GM12875 (cell line): ENCODE results near the gene OR4C5.
"Not testable (repeated sequence)": the region's sequence is repeated elsewhere in the genome, so short reads cannot be mapped to it uniquely, and the experiment has no call there.

Experiments used
- H3K4me3 ChIP-seq: one replicate; pipeline ENCODE4 v1.5.1; 2011; ENCODE audit warnings: low read depth, low read length, control low read depth
- TF ChIP-seq, protein P1 (sequence below): IDR thresholded peaks from 2 replicates; pipeline ENCODE4 v1.5.1; 2011; ENCODE audit warnings: low read depth, mild to moderate bottlenecking, control low read depth, inconsistent platforms, low read length, moderate library complexity, borderline replicate concordance; ENCODE audit not compliant: insufficient read depth

OR4C5 gene

DNA sequence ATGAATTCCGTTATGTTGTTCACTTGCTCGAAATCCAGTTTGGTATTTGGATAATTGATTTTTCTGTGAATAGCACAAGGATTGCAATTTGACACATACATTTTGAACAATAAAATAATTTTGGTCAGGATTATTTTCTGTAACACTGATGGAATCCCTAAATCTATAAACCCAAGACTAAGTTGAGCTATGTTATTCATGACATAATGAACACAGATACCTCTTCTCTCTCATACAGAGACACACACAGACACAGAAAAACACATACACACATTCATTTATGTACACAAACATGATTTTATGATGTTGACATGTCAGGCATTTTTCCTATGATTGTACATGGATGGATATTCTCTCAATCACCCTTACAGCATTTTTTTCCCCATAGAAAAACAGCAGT, at the start of gene OR4C5:
TSS of gene OR4C5 (minus strand) at position 101 of the 400 bp plus-strand sequence. CDS start at position 101, 0 bp downstream.
- TF ChIP-seq, protein P1, sequence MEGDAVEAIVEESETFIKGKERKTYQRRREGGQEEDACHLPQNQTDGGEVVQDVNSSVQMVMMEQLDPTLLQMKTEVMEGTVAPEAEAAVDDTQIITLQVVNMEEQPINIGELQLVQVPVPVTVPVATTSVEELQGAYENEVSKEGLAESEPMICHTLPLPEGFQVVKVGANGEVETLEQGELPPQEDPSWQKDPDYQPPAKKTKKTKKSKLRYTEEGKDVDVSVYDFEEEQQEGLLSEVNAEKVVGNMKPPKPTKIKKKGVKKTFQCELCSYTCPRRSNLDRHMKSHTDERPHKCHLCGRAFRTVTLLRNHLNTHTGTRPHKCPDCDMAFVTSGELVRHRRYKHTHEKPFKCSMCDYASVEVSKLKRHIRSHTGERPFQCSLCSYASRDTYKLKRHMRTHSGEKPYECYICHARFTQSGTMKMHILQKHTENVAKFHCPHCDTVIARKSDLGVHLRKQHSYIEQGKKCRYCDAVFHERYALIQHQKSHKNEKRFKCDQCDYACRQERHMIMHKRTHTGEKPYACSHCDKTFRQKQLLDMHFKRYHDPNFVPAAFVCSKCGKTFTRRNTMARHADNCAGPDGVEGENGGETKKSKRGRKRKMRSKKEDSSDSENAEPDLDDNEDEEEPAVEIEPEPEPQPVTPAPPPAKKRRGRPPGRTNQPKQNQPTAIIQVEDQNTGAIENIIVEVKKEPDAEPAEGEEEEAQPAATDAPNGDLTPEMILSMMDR, result no peak
- no peak within 1 kb of the TSS for H3K4me3 ChIP-seq

DNA sequence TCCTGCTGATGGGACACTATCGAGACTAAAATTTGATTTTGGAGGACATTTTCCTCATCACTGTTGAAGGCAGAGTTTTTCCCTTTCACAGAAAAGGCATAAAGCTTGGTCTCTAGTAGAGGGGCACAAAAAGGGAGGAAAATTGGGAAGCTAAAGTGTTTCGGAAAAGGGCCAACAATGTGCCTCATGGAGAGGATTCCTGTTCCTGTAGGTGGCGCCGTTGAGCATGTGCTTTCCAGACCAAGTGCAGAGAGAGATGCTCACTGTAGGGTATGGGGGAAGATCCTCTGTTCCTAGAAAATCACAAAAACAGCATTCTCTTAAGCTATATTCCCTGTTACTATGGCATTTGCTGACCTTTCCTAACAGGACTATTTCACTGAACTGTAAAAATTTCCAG, 18.4 kb upstream of the OR4C5 start:
- TF ChIP-seq, protein P1, result peak; percentile 29; the same call in 1 of the 2 replicates
- H3K4me3 ChIP-seq, result no peak overlapping the region

DNA sequence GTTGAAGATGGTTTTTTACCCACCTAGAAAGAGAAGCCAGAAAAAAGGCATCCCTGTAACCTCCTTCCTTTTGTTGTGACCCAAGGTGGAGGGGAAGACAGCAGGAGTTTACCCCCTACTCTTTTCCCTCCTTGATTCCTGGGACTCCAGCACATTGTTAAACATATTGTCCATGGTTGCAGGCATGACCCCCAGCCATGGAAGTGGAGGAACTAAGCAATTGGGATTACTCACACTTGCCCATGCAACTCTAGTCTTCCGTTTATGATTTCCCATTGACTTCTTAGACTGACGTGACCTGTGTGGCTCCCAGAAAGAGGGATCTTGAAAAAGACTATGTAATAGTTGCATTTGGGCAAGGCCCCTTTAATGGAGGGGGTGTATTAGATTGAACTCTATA, 17.9 kb upstream of the OR4C5 start:
- not testable (repeated sequence) for H3K4me3 ChIP-seq

DNA sequence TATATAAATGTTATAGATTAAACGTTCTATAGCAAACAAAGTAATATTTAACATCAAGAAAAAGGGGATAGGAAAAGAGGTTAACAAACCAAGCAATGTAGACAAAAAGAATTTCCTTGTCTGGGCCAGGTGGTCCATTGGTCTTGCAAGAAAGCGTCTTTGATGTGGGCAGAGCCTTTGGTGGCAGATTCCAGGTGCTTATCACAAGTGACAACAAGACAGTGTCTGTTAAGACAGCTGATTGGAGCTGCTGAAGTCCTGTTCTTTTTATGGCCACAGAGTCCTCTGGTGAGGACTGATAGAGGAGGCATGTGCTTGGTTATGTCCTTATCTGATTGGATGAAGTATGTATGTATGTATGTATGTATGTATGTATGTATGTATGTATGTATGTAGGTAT, 5.0 kb downstream of the OR4C5 start:
- H3K4me3 ChIP-seq, result not testable (repeated sequence)

DNA sequence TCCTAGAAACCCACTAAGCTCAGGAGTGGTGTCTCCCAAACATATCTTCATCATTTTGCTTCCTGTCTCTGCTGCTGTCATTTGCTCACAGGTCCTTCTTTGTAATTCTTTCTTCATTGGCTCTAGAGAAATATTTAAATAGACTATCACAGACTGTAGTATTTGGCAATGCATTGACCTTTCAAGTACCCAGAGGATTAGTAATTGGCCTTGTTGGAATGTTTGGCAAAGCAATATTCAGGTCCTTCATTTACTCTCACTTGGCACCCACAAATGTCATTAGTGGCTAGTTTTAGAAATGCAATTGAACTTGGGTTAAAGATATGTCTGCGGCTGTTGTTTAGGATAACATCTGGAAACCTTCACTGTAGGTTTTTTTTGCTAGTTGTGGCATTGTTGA, 11.6 kb downstream of the OR4C5 start:
- H3K4me3 ChIP-seq, result no peak overlapping the region
- TF ChIP-seq, protein P1, result no peak

DNA sequence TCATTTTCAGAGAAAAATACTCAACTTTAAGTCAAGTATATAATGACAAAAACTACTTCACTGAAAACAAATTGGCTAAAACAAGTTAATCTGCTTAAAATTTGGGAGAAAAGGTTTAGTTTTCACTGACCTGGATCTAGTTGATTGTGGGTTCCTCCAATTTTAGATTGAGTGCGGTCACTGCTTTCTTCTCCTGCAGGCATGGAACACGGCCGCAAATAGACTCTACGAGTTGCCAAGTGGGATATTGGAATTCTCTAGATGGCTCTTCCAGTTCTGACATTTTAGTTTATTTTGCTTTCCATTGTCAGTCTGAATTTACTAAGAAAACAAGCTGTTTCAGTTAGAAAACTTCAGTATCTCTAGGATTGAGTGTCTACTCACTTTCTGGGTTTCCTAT, 12.3 kb downstream of the OR4C5 start:
- TF ChIP-seq, protein P1, result no peak
- no peak overlapping the region for H3K4me3 ChIP-seq

DNA sequence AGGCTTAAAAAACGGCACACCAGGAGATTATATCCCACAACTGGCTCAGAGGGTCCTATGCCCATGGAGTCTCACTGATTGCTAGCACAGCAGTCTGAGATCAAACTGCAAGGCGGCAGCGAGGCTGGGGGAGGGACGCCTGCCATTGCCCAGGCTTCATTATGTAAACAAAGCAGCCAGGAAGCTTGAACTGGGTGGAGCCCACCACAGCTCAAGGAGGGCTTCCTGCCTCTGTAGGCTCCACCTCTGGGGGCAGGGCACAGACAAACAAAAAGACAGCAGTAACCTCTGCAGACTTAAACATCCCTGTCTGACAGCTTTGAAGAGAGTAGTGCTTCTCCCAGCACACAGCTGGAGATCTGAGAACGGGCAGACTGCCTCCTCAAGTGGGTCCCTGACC, 20.0 kb downstream of the OR4C5 start:
- not testable (repeated sequence) for H3K4me3 ChIP-seq

DNA sequence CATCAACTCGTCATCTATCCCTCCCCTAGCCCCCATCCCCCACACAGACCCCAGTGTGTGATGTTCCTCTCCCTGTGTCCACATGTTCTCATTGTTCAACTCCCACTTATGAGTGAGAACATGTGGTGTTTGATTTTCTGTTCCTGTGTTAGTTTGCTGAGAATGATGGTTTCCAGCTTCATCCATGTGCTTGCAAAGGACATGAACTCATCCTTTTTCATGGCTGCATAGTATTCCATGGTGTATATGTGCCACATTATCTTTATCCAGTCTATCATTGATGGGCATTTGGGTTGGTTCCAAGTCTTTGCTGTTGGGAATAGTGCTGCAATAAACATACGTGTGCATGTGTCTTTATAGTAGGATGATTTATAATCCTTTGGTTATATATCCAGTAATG, 23.8 kb downstream of the OR4C5 start:
- H3K4me3 ChIP-seq, result not testable (repeated sequence)

DNA sequence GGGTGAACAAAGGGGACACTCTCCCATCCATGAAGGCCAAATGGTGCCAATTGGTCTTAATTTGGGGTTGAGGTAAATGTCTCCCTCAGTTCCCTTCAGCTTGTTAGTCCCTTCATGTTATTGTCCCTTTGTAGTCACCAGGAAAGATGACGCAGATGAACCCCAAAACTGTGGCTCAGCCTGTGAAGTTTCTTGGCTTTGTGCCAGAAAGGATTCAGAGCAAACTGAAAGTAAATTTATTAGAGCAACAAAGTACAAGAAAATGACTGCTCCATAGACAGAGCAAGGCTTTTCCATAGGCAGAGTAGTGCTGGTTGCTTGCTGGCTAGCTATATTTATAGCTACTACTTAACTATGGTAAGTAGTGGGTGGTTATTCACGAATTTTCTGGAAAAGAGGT, 24.8 kb downstream of the OR4C5 start:
- TF ChIP-seq, protein P1, result no peak
- H3K4me3 ChIP-seq, result no peak overlapping the region

DNA sequence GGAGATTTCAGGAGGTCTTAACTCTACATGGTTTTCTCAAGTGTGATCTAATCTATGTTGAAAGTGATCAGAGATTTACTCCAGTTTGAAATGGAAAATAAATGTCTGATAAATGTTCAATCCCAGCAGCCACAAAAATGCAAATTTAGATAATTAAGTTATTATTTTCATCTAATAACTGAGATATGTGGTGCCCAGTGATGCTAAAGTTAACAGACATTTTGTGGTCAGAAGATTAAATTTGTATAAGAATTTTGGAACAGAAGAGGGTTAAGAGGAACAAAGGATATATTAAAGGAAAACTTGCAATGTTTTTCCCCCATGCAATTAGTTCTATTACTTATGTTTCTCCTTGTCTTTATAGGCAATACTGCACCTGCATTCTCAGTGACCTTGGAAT, 41.6 kb downstream of the OR4C5 start, which contains the start of gene OR4C3:
TSS of gene OR4C3 (plus strand) at position 301 of the 400 bp plus-strand sequence. CDS start 102 bp downstream, outside the sequence.
- H3K4me3 ChIP-seq, result not testable (repeated sequence)

DNA sequence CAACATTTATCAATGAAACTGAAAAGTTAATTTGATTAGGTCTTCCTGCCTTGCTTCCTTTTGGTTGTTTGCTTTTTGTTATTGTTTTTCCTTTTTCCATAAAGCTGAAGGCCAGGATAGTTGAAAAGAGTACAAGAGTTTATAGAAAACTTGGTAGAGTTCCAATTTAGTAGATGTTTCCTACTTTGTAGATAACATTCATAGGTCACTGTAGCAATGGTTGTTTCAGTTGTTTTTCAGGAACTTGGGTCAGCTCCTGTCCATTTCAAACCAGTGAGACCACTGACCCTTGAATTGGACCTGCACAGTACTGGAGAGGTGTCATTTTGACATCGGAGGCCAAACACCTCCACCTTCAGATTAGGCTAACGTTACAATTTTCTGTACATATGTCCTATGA, 46.5 kb downstream of the OR4C5 start:
- H3K4me3 ChIP-seq, result not testable (repeated sequence)
